DOHH2 (cell line): Measurements from ENCODE around the gene CD79A.

Source experiments
- H3F3A ChIP-seq: fragments of 200-600 bp; sonication (generic), shearing (Covaris generic); 2 replicates; pipeline ENCODE4 v1.6.0; 2016; ENCODE audit warnings: antibody characterized with exemption, mild to moderate bottlenecking; ENCODE audit not compliant: control insufficient read depth, insufficient read depth
- H3K27ac ChIP-seq: fragments of 200-600 bp; sonication (generic); 2 replicates; pipeline ENCODE4 v1.5.1; 2014; ENCODE audit warnings: low read depth, mild to moderate bottlenecking, low read length, moderate library complexity
- H3K27me3 ChIP-seq: fragments of 200-600 bp; sonication (generic); 2 replicates; pipeline ENCODE4 v1.6.1; 2014; ENCODE audit warnings: mild to moderate bottlenecking, low read length, mixed read lengths; ENCODE audit not compliant: control insufficient read depth
- H3K36me3 ChIP-seq: fragments of 200-600 bp; sonication (generic); 2 replicates; pipeline ENCODE4 v1.6.1; 2014; ENCODE audit warnings: mild to moderate bottlenecking, low read length, moderate library complexity, mixed read lengths; ENCODE audit not compliant: control insufficient read depth
- H3K4me1 ChIP-seq: fragments of 200-600 bp; sonication (generic); 2 replicates; pipeline ENCODE4 v1.6.1; 2014; ENCODE audit warnings: mild to moderate bottlenecking, low read length, mixed read lengths; ENCODE audit not compliant: control insufficient read depth
- H3K4me2 ChIP-seq: fragments of 200-600 bp; sonication (generic); 2 replicates; pipeline ENCODE4 v1.6.0; 2014; ENCODE audit warnings: mild to moderate bottlenecking, low read length, moderate library complexity
- H3K4me3 ChIP-seq: fragments of 200-600 bp; sonication (generic); 2 replicates; pipeline ENCODE4 v1.5.1; 2014; ENCODE audit warnings: mild to moderate bottlenecking, low read length, mixed read lengths
- H3K79me2 ChIP-seq: fragments of 200-600 bp; sonication (generic); 2 replicates; pipeline ENCODE4 v1.6.1; 2014; ENCODE audit warnings: mild to moderate bottlenecking, low read length, mixed read lengths; ENCODE audit not compliant: control insufficient read depth
- H3K9me2 ChIP-seq: fragments of 200-600 bp; sonication (generic); replicated peaks from 2 replicates; pipeline ENCODE4 v1.6.1; 2014; ENCODE audit warnings: mild to moderate bottlenecking, low read length, mixed read lengths; ENCODE audit not compliant: control insufficient read depth
- H3K9me3 ChIP-seq: fragments of 200-600 bp; sonication (generic); 2 replicates; pipeline ENCODE4 v1.6.1; 2014; ENCODE audit warnings: antibody characterized with exemption, low read length, mixed read lengths; ENCODE audit not compliant: control insufficient read depth, insufficient read depth
- H4K20me1 ChIP-seq: fragments of 200-600 bp; sonication (generic); 2 replicates; pipeline ENCODE4 v1.6.0; 2014; ENCODE audit warnings: low read depth, mild to moderate bottlenecking, antibody characterized with exemption, low read length, moderate library complexity; ENCODE audit not compliant: control insufficient read depth, insufficient read depth
- CTCF ChIP-seq: fragments of 200-600 bp; sonication (generic); IDR thresholded peaks from one replicate; pipeline ENCODE4 v1.5.1; 2014; ENCODE audit warnings: antibody characterized with exemption, mild to moderate bottlenecking, low read depth, low read length; ENCODE audit not compliant: poor library complexity, severe bottlenecking
- EZH2phosphoT487 ChIP-seq: fragments of 200-600 bp; sonication (generic); IDR thresholded peaks from 2 replicates; pipeline ENCODE4 v1.6.1; 2017; ENCODE audit warnings: borderline replicate concordance, mild to moderate bottlenecking, antibody characterized with exemption, low read length, moderate library complexity, mixed read lengths

CD79A gene

GRCh38 chr19:41883821-41884733 lies 7.0 kb downstream of the CD79A start:
- no peaks in the 10 kb centered on the region for H3K9me2 ChIP-seq
- peaks cover 72% of the 10 kb centered on the region for H3K79me2 ChIP-seq
- TF ChIP-seq EZH2phosphoT487 (no peak), CTCF (no peak)
- H3K4me3 ChIP-seq, result peak overlapping the region; percentile 99
- no peaks in the 10 kb centered on the region for H3K27me3 ChIP-seq
- peaks cover 80% of the 10 kb centered on the region for H3K4me1 ChIP-seq
- H3F3A ChIP-seq, result peaks cover 34% of the 10 kb centered on the region
- H3K4me2 ChIP-seq, result peak overlapping the region; percentile 100
- H4K20me1 ChIP-seq, result no peaks in the 10 kb centered on the region
- peaks cover 85% of the 10 kb centered on the region for H3K36me3 ChIP-seq
- H3K9me3 ChIP-seq, result no peaks in the 10 kb centered on the region
- peak overlapping the region; percentile 99 for H3K27ac ChIP-seq

GRCh38 chr19:41886761-41887710 lies 10.0 kb downstream of the CD79A start:
- H3K27ac ChIP-seq, result peak overlapping the region; percentile 99

More at GRCh38 chr19:41886761-41887710, 10.0 kb downstream of the CD79A start:
- H4K20me1 ChIP-seq, result no peaks in the 10 kb centered on the region
- H3K4me2 ChIP-seq, result peak overlapping the region; percentile 100
- H3K27me3 ChIP-seq, result no peaks in the 10 kb centered on the region
- H3K36me3 ChIP-seq, result peaks cover 87% of the 10 kb centered on the region
- no peaks in the 10 kb centered on the region for H3K9me3 ChIP-seq
- H3K79me2 ChIP-seq, result peaks cover 78% of the 10 kb centered on the region
- peak overlapping the region; percentile 99 for H3K4me3 ChIP-seq
- TF ChIP-seq CTCF (no peak), EZH2phosphoT487 (no peak)
- peaks cover 17% of the 10 kb centered on the region for H3F3A ChIP-seq
- H3K9me2 ChIP-seq, result no peaks in the 10 kb centered on the region
- peaks cover 63% of the 10 kb centered on the region for H3K4me1 ChIP-seq
